GM18951 (cell line): ENCODE data around the gene DRG1.
"Not testable (repeated sequence)": the region's sequence is repeated elsewhere in the genome, so short reads cannot be mapped to it uniquely, and the experiment has no call there.

Source experiments
- POLR2A ChIP-seq: IDR thresholded peaks from 4 replicates; pipeline ENCODE4 v1.6.1; 2011; ENCODE audit warnings: mild to moderate bottlenecking; ENCODE audit not compliant: insufficient read length, insufficient read depth; ENCODE audit errors: extremely low read depth
- in situ Hi-C: fragments of 300-500 bp; cut with MboI; formaldehyde crosslinking; loops from one replicate; pipeline ENCODE4 v1.12.0; 2022; ENCODE audit warnings: low sequenced_read_pairs, mixed read lengths, inconsistent platforms; ENCODE audit not compliant: unreplicated experiment

DRG1 gene

DNA sequence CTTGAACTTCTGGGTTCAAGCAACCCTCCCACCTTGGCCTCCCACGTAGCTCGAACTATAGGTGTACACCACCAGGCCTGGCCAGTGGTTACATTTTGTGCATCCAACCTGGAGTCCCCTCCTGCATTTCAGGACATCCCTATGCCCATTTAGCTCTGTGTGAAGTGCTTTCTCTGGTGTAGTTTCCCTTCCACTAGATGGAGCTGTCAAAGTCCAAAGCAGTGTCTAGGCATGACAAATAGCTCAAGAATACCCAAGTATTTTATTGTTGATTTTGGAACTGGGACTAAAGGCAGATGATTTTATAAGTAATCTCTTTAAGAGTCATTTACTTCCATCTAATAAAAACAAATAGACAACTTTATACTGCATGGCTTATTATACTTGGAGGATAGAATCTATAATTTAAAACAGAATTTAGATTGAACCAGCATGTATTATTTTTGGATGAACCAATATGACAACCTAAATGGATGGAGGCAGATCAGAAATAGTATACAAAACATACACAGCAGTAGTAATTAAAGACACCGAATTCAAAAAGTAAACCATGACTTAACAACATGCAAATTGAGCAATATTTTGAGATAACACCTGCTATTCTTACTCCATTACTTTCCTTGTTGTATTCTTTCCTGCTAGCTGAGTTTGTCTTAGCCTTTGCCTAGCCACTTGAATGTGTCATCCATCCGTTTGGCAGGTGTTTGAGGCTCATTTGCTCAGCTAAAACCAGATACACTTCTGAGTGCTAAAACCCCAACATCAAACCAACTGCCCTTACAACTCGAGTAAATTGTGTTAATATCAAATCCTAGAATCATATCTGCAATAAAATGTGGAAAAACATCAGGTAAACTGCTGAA lies 52.5 kb downstream of the DRG1 start:
- in situ Hi-C loops: no loop called here
- TF ChIP-seq POLR2A: no peak

DNA sequence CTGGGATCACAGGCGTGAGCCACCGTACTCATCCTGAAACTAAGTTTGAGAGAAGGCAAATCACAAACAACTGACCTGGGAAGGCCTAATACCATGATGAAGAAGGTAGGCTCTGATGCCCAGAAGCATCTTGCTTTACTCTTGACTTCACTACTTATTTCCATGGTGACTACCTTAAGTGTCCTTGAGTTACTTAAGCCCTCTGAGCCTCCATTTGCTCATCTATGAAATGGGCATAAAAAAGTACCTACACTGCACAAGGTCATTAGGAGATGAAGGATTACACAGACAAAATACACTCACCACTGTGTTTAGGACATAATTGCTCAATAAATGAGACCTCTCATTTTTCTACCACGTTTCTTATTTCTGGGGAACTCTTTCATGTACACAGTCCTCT lies 62.3 kb downstream of the DRG1 start:
- in situ Hi-C loops: no loop called here
- no peak for TF ChIP-seq POLR2A

DNA sequence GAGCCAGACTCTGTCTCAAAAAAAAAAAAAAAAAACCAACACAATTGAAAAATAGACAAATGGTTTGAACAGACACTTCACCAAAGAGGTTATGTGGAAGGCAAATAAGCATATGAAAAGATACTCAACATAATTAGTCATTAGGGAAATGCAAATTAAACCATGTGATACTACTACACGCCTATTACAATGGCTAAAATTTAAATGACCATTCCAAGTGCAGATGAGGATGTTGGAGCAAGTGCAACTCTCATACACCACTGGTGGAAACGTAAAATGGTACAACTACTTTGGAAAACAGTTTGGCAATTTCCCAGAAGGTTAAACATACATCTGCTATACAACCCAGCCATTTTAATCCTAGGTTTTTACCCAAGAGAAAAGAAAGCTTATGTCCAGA lies 65.9 kb downstream of the DRG1 start:
- in situ Hi-C loops: no loop called here
- no peak for TF ChIP-seq POLR2A

DNA sequence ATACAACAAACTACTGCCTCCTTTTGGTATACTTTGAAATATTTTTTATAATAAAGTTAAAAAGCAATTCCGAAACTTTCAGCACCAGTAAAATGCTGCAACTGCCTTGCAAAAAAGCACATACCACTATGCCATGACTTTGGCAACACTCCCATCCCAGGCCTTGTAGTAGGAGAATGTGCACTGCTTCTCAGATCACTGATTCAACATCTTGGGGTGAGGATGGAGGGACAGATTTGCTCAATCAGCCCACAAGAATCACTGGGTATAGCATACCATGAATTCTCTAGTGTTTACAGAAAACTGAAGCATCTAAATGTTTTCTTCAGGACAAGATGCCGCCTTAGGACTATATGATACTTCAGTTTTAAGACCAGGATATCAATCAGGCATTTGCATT lies 75.3 kb downstream of the DRG1 start:
- in situ Hi-C loops: no loop called here
- TF ChIP-seq POLR2A: no peak

DNA sequence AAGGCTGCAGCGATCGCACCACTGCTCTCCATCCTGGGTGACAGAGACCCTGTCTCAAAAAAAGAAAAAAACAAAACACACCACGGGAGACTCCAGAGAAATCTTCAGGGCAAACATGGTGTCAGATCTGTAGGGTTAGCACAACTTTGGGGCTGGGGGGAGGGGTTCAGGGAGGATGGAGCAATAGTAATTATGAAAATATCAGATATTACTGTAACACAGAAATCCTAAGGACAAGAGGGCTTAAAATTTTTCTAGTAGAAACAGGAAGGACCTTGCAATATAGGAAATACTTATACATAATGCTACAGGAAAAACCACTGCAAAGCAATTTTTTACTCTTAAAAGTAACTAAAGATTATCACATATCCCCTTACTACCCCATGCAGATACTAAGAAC lies 76.4 kb downstream of the DRG1 start:
- no peak for TF ChIP-seq POLR2A
- in situ Hi-C loops: no loop called here

DNA sequence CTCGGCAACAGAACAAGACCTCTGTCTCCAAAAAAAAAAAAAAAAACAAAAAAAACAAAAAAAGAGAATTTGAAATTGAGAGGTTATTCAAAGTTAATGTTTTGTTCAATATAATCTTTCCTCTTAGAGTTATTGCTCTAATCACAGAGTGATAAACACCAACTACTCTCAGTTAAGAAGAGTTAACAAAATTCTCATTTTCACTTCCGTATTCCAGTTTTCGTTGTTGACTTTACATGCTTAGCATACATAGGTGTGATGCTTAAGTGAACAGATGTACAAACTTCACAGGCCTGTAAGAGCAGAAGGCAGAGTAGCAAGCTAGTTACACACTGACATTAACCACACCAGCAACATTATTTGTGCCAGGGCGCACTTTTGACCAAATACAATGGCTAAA lies 77.9 kb downstream of the DRG1 start:
- TF ChIP-seq POLR2A: no peak
- in situ Hi-C loops: no loop called here

DNA sequence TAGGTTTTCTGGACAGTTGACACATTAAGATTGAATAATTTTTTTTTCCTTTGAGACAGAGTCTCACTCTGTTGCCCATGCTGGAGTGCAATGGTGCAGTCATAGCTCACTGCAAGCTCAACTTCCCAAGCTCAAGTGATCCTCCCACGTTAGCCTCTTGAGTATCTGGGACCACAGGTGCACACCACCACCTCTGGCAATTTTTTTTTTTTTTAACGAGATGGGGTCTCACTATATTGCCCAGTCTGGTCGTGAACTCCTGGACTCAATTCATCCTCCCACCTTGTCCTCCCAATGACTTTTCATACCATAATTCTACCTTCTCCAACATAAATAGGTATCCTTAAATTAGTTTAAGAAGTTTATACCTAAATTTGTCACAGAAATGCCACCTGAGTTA lies 81.7 kb downstream of the DRG1 start:
- TF ChIP-seq POLR2A: no peak
- in situ Hi-C loops: no loop called here

DNA sequence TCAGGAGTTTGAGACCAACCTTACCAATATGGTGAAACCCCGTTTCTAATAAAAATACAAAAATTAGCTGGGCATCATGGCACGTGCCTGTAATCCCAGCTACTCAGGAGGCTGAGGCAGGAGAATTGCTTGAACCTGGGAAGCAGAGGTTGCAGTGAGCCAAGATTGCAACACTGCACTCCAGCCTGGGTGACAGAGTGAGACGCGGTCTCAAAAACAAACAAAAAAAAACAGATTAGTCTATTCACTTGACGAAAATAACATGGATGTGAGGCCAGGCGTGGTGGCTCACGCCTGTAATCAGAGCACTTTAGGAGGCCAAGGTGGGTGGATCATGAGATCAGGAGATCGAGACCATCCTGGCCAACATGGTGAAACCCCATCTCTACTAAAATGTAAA lies 83.1 kb downstream of the DRG1 start:
- in situ Hi-C loops: not testable (repeated sequence)
